GM21528 (cell line): Measurements from ENCODE around the gene TEX19.
"Not testable (repeated sequence)": the region's sequence is repeated elsewhere in the genome, so short reads cannot be mapped to it uniquely, and the experiment has no call there.

Experiments
- ATAC-seq: cut with Tn5 transposase; IDR thresholded peaks from one replicate; pipeline ENCODE4 v1.9.1; 2021; ENCODE audit warnings: mild to moderate bottlenecking, moderate library complexity; ENCODE audit not compliant: unreplicated experiment, low FRiP score

TEX19 gene

DNA sequence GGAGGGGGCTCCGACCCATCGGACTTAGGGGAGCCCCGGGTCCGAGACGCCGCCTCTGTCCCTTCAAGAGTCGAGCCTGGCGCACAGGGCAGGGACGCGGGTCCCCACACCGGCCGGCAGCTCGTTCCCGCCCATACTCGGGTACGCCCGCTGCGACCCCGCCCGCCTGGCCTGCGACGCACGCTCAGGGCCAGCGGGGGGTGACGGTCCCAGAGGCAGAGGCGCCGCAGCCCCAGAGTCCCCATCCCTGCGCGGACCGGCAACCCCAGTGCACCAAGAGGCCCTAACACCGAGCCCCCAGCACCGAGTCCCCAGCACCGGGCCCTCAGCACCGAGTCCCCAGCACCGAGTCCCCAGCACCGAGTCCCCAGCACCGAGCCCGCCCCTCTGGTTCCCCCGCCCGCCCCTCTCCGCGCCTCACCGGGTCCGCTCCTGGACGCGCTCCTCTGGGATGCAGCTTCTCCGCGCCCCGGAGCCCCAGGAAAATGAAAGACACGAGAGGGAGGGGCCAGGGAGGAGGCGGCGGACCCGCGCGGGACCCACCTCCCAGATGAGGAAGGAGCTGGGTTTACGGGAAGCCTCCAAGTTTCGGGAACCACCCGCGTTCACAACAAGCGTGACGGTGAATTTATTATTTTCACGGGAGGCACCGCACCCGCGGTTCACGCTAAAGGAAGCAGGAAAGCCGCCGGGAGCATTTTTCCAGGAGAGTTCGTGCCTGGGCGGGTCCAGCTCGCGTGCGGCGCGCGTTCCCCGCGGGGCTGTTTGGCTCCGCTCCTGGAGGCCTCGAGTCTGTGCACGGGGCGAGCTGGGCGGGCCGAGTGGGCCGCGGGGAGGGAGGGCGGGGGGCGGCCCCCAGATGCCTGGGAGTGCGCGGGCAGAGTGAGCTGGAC lies 25.5 kb upstream of the TEX19 start, which contains the start of gene SECTM1:
Gene SECTM1, minus strand, starts transcription at position 488 of the 893 bp plus-strand sequence. CDS start 6,526 bp downstream, outside the sequence.
- ATAC-seq, result no peak

DNA sequence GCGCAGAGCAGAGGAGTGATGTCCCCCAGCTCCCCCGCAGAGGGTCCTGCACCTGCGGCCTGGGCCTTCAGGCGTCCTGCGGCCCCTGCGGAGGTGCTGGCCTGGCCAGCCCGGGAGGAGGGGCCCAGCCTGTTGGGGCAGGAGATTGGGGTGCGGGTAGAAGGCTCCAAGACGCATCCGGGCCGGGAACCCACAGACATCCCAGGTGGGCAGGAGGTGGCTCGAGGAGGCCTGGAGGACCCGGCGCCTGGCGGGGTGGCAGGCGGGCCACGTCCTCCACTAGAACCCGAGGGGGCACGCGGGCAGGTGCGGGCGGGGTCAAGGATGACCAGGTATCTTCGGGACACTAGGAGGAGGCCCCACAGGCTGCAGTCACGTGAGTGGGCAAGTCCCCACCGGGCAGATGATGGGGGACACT lies 24.8 kb upstream of the TEX19 start:
- no peak for ATAC-seq

DNA sequence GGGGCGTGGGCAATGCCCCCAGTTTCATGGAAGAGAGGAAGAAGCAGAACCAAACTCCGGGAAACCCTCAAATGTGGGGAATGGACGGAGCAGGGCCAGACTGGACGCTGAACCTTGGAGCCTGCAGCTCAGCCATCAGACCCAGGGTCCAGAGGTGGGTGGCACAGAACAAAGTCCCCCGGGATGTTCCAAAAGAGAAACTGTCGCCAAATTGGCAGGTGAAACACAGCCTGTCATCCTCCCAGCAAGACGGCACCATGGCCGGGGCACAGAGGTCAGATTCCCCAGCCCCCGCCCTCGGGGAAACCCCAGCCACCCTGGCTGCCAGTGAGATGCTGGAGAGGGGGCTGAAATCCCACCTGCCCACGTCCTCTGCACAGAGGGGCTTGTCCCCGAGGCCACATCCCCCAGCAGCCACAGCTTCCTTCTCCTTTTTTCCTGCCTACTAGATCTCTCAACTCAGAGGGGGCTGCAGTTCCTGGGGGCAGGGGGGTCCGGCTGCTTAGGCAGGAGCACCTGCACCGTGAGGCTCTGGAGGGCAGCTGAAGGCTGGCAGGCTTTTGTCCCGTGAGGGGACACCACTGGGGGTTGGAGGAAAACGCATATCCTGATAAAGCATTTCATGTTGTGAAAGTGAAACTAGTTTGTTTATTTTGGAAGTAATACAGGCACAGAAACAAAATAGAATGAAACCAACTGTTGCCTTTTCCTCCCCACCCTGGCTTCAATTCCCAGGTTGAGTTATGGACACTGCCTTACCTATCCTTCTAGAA lies 24.2 kb upstream of the TEX19 start:
- ATAC-seq, result no peak

DNA sequence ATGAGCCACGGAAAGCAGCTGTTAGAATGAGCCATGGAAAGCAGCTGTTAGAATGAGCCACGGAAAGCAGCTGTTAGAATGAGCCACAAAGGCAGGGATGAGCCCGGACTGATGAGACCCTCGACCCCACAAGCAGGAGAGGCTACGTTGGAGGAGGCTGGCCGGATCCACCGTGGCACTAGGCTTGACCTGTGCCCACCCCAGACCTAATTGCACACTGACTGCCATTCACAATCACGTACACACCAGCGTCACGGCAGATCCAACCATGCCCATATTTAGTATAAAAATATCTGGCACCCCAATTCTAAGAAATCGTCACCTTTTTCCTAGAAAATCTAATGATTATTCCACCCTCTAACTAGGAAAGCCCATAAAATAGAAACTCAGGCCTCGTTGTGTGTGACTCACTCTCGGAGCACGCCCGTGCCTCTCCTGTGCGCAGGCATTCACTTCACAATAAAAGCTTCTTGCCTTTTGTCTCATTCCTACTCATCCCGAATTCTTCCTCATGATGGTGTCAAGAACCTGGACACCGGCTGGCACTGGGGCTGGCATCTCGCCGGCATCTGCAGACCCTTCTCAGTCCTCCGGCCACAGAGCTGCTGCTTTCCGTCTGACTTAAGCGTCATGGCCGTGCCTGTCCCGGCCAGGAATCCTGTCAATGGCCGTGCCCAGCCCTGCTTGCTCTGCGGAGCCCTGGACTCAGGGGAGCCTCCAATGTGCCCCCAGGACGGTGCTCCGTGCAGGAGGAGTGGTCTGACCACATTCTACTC lies 20.0 kb upstream of the TEX19 start:
- no peak for ATAC-seq

DNA sequence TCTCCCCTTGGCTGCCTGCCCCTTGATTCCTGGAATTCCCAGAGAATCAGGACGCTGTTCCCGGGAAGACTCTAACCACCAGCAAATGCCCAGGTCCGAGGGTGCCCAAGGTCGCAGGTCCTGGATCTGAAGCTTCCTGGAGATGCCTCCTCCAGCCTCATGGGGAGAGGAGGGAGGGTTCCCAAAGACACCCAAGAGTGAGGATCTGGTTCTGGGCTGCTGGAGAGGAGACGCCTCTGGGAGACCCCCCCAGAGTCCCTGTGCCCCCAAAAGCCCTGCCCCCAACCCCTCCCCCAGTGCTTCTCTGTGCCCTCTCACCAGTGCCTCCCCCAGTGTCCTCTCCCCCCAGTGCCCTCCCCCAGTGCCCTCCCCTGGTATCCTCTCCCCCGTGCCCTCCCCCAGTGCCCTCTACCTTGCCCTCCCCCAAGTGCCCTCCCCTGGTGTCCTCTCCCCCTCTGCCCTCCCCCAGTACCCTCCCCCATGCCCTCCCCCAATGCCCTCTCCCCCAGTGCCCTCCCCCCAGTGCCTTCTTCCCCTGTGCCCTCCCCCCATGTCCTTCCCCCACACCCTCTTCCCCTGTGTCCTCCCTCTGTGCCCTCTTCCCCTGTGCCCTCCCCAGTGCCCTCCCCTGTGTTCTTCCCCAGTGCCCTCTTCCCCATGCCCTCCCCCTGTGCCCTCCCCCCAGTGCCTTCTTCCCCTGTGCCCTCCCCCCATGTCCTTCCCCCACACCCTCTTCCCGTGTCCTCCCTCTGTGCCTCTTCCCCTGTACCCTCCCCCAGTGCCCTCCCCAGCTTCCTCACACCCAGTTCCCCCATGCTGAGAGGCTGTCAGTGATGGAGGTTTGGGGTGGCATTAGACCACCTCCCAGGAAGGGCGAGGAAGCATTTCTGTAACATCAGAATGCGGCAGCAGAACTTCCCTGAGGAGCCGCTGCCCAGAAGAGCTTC lies 19.1 kb upstream of the TEX19 start:
- ATAC-seq, result no peak

DNA sequence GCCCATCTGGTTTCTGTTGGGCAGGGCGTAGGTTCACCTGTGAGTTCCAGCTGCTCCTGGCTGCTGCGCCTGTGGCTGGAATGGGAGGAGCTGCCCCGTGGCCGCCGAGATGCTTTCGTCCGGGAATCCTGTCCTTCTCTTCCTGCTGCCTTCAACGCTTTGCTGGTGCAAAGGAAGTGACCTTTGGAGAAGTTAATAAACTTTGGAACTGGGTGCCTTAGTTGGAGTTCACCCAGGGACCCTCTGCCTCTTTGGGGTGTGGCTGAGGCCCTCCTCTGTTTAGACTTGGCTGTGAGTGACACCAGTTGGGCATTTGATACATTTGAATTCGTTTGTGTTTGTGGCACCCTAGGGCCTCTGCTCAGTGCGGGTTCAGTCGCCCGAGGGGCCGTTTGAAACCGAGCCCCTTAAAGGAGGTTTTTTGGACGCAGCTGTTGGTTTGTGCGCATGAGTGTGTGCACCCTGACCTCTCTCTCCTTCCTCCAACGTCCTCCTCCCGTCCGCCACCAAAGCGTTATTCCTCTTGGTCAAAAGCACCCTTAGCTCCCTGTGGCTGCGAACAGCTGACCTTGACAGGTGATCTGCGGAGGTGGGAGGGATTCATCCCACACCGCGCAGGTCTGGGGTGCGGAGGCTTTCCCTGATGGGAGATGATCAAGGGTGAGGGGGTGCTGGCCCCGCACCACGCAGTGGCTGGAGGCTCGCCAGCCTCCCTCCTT lies 16.5 kb upstream of the TEX19 start:
- ATAC-seq, result no peak

DNA sequence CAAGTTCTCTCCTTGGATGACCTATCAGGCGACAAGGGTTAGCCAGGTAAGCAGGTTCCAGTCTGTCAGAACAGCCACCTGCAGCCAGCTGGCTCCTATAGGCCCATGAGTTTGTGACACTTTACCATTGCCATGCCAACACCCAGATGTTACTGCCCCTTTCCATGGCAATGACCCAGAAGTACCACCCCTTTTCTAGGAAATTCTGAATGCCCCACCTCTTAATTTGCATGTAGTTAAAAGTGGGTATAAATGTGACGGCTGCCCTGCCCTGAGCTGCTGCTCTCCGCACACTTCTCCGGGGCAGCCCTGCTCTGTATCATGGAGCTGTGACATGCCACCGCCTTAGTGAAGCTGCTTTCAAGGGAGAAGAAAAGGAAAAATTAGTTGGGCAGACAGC lies 15.5 kb upstream of the TEX19 start:
- no peak for ATAC-seq

DNA sequence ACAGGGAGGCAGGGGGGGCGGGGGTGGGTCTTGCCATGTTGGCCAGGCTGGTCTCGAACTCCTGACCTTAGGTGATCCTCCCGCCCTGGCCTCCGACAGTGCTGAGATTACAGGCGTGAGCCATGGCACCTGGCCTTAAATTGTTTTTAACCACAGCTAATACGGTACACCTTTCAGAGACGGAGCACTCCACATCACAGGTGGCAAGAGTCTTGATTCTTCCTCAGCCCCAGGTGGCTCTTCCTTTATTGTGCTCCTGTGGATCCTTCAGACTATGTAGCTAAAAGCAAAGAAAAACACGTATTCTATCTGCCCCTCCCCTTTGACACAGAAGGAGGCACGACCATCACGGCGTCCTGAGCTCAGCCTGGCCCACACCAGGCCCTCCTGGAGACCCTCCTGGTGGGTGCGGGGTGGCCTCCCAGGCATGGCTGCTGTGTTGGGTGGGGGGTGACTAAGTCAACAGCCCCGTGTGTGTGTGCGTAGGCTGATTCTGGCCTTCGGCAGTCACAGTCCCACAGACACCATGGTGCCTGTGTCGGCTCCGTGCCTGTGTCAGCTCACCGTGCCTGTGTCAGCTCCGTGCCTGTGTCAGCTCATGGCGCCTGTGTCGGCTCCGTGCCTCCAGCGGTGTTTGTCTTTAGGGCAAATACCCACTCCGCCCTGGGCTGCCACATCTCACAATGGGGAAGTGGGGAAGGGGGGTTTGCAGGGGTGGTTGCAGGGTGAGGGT lies 14.7 kb upstream of the TEX19 start:
- ATAC-seq, result no peak

DNA sequence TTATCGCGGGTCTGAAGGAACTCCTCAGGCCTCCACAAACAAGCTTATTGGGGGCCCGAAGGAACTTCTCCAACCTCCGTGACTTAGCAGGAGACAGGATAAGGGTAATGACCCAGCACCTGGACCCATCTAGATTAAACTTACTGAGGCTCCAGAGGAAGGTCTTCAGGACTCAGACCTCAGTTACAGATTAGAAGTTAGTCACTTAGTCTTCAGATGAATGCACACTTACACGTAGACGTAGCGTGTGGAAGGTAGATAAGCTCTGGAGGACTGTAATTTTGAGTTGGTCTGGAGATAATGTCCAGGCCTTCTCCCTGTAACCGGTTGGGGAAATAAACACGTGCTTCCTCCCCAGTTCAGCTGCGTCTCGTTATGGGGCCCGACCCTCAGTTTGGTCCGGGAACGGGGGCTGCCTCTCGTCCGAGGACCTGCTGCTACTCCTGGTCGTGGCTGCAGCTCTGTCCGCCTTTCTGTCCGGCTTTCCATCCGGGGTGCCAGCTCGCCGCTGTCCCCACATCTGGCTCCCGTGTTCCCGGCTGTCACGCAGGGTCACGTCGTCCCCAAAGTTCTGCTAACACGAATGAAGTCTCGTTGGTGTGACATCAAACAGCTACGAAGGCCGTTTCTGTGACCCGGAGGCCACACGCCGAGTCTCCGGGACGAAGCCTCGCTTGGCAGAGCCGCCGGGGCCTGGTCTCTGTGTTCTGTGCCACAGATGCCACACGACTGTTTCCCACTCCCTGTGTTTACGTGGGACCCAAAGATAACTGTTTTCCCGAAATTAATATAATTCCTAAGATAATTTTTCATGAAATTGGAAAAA lies 13.7 kb upstream of the TEX19 start:
- no peak for ATAC-seq

DNA sequence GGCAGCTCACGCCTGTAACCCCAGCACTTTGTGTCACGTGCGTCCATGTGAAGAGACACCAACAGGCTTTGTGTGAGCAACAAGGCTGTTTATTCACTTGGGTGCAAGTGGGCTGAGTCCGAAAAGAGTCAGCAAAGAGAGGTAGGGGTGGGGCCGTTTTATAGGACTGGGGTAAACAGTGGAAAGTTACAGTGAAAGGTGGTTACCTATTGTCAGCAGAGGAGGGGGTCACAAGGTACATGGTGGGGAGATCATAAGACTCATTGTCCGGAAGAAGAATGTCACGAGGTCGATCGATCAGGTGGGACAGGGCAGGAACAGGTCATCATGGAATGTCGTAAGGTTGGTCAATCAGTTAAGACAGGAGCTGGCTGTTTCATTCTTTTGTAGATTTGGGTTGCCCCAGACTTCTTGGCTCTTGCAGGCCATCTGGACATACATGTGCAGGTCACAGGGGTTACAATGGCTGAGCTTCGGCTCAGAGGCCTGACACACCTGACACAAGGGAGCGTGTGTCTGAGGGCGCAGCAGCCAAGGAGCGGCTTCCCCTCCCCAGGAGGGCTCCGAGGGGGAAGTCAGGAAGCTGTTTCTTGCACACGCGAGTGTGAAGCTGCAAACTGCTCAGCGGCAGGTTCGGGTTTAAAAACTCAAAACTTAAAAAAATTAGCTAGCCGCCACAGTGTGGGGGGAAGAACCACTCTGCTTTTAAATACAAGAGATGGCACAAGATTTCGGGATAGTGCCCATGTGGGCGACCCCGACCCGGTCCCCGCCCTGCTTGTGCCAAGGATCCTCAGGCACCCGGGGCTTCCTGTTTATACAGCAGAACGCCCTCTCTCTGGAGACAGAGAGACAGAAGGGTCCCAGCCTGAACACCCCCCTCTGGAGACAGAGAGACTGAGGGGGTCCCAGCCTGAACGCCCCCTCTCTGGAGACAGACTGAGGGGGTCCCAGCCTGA lies 12.4 kb upstream of the TEX19 start:
- no peak for ATAC-seq

DNA sequence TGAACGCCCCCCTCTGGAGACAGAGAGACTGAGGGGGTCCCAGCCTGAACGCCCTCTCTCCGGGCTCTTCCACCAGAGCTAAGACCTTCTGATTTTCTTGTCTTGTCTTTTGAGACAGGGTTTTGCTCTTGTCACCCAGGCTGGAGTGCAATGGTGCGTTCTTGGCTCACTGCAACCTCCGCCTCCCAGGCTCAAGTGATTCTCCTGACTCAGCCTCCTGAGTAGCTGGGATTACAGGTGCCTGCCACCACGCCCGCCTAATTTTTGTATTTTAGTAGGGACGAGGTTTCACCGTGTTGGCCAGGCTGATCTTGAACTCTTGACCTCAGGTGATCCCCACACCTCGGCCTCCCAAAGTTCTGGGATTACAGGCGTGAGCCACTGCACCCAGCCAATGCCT lies 11.1 kb upstream of the TEX19 start:
- not testable (repeated sequence) for ATAC-seq

DNA sequence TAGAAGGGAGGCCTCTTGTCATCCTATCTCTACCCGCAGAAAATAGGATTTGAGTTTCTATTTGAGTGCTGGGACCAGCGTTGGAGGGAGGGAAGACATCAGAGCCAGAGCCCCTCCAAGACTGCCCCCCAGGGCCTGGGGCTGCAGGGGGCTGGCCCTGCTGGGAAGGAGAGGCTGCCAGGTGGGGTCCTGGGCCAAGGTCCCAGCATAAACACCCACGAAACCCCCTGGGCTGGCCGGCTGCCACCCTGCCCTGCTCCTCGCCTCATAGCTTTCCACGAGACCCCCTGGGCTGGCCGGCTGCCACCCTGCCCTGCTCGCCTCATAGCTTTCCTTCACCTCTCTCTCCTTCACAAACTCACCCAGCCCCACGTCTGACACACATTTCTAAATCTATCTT lies 10.6 kb upstream of the TEX19 start:
- ATAC-seq, result no peak

DNA sequence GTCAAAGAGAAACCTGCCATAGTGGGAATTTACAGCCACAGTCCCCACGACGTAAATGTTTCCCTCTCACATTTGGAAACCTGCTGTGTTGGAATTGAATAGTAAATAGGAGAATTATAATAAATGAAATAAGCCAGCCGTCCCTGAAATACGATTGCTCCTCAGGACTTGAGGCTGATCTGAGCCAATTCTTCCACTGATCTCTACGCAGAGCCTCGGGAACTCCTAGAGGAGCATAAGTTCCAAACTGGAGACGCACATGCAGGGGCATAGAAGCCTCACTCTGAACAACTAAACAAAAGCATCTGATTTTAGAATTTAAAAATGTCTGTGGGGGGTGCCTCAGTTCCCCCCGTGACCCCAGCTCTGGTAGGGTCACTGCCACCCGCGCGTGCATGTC lies 10.2 kb upstream of the TEX19 start:
- ATAC-seq, result no peak

DNA sequence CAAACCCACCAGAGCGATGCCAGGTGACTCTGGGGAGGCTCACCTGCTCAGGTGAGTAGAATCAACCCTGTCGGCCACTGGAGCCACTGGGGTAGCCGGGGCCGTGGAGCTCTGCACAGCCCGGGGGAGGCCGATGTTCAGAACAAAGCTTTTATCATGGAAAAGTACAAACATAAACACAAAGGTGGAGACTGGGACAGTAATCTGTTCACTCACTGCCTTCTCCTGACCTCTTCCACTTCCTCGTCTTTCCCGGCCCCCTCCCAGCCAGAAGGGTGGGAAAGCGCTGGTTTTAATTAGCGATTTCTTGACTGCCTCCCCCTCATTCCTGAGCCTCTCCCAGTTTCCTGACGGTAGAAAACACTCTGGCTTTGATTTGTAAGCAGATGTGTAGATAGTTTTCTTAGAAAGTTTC lies 9.8 kb upstream of the TEX19 start:
- no peak for ATAC-seq

DNA sequence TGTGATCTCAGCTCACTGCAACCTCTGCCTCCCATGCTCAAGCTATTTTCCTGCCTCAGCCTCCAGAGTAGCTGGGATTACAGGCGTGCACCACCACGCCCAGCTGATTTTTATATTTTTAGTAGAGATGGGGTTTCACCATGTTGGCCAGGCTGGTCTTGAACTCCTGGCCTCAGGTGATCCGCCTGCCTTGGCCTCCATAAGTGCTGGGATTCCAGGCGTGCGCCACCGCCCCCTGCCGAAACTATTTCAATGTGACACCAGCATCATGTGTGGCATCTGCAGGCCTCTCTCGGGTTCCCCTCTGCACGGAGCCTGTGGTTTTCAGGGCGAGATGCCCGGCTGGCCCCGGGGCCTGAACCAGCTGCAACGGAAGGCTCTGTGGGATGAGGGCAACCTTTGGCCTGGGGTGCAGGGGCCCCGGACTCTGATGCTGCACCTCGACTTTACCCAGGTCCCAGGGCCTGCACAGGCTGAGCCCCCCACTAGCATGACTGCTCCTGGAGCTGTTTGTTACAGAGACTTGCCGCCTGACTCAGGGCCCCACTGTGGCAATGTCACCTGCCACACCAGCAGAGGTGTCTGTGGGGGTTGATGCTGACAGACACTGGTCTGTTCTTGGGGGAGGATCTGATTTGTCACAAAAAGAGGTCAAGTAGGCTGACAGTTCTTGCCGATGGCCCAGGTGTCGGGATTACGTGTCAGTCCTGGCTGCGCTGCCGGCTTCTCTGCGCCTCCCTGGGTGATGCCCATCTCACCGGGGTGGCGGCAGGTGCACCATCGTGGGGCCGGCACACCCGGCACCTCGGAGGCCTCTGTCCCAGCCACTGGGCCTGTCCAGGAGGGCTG lies 8.6 kb upstream of the TEX19 start:
- ATAC-seq, result no peak
